PC-3 (cell line): ENCODE measurements around the gene EIF4EBP3. TPM values are rescaled to one million over a fixed set of nuclear protein-coding genes. Genes with fewer than 3 reads are reported as not detected.

Experiments
- ATAC-seq: fragments of 200-7000 bp; cut with Tn5 transposase; 2 replicates; pipeline ENCODE4 v1.9.1; 2020; ENCODE audit warnings: mild to moderate bottlenecking, moderate library complexity
- BruUV-seq: library from RNA; stranded (reverse); fragments of 400-500 nt; replicated peaks from 2 replicates; lab custom pipeline; 2021; lab: Mats Ljungman, UMichigan
- CTCF ChIA-PET: fragments of 300-600 bp; sonication (Branson Sonifier 250); formaldehyde crosslinking; loops from one replicate; lab custom pipeline; 2022; ENCODE audit warnings: antibody characterized with exemption; lab: Charles Lee
- POLR2A ChIA-PET: fragments of 300-600 bp; sonication (Branson Sonifier 250); formaldehyde crosslinking; loops from one replicate; lab custom pipeline; 2022; ENCODE audit warnings: antibody characterized with exemption; ENCODE audit not compliant: unreplicated experiment; lab: Charles Lee
- DNase-seq: peaks from one replicate; pipeline ENCODE4 v3.0.0-alpha.2; 2015
- H2AFZ ChIP-seq: fragments of 300-600 bp; sonication (generic); 2 replicates; pipeline ENCODE4 v1.6.0; 2016; ENCODE audit warnings: antibody characterized with exemption, low read length
- H3F3A ChIP-seq: fragments of 300-600 bp; sonication (generic); one replicate; pipeline ENCODE4 v1.6.0; 2017; ENCODE audit warnings: antibody characterized with exemption, low read length, control low read depth, mild to moderate bottlenecking; ENCODE audit not compliant: unreplicated experiment
- H3K27ac ChIP-seq: fragments of 300-600 bp; sonication (generic); 2 replicates; pipeline ENCODE4 v1.5.1; 2016; ENCODE audit warnings: mild to moderate bottlenecking, low read length
- H3K27me3 ChIP-seq: fragments of 300-600 bp; sonication (generic); 2 replicates; pipeline ENCODE4 v1.6.1; 2016; ENCODE audit warnings: low read length, mixed read lengths
- H3K36me3 ChIP-seq: fragments of 300-600 bp; sonication (generic); 2 replicates; pipeline ENCODE4 v1.6.1; 2016; ENCODE audit warnings: low read depth, mixed run types, low read length, mixed read lengths
- H3K4me1 ChIP-seq: fragments of 300-600 bp; sonication (generic); 2 replicates; pipeline ENCODE4 v1.5.1; 2016; ENCODE audit warnings: low read length; ENCODE audit not compliant: insufficient read depth
- H3K4me2 ChIP-seq: fragments of 300-600 bp; sonication (generic); 2 replicates; pipeline ENCODE4 v1.6.0; 2016; ENCODE audit warnings: low read length
- H3K4me3 ChIP-seq: fragments of 300-600 bp; sonication (generic); 2 replicates; pipeline ENCODE4 v1.5.1; 2016; ENCODE audit warnings: mild to moderate bottlenecking, low read length, mixed read lengths
- H3K79me2 ChIP-seq: fragments of 300-600 bp; sonication (generic); 2 replicates; pipeline ENCODE4 v1.6.1; 2017; ENCODE audit warnings: low read length, mixed read lengths
- H3K9ac ChIP-seq: fragments of 300-600 bp; sonication (generic); 2 replicates; pipeline ENCODE4 v1.6.0; 2016; ENCODE audit warnings: mild to moderate bottlenecking, low read length
- H3K9me2 ChIP-seq: fragments of 300-600 bp; sonication (generic); replicated peaks from 2 replicates; pipeline ENCODE4 v1.6.1; 2016; ENCODE audit warnings: mixed run types, low read length, mixed read lengths
- H3K9me3 ChIP-seq: fragments of 300-600 bp; sonication (generic); 2 replicates; pipeline ENCODE4 v1.6.1; 2016; ENCODE audit warnings: low read length, mixed read lengths
- H4K20me1 ChIP-seq: fragments of 300-600 bp; sonication (generic); 2 replicates; pipeline ENCODE4 v1.6.1; 2016; ENCODE audit warnings: low read length, mixed read lengths
- EZH2 ChIP-seq: fragments of 300-600 bp; sonication (generic); IDR thresholded peaks from one replicate; pipeline ENCODE4 v1.6.1; 2017; ENCODE audit warnings: antibody characterized with exemption, mild to moderate bottlenecking, low read length; ENCODE audit not compliant: unreplicated experiment
- EZH2phosphoT487 ChIP-seq: fragments of 300-600 bp; sonication (generic); IDR thresholded peaks from 2 replicates; pipeline ENCODE4 v1.6.1; 2018; ENCODE audit warnings: mild to moderate bottlenecking, antibody characterized with exemption, low read length, borderline replicate concordance
- intact Hi-C: fragments of 100-400 bp; cut with micrococcal nuclease; formaldehyde crosslinking; loops from 2 replicates; pipeline ENCODE4 v1.9.0; 2023
- total RNA-seq: library from RNA; depleted of rRNA; stranded (reverse); fragments of >200 nt; gene quantifications from 2 replicates; pipeline ENCODE4 v1.2.3, GENCODE V29; 2014
- TF ChIP-seq, protein P1 (sequence below): fragments of 300-600 bp; sonication (generic); conservative IDR thresholded peaks from 2 replicates; pipeline ENCODE4 v1.5.1; 2017; ENCODE audit warnings: antibody characterized with exemption, low read depth, mild to moderate bottlenecking, low read length

Gene EIF4EBP3
- total RNA-seq, 1 experiment from 2014 or later = not detected

DNA sequence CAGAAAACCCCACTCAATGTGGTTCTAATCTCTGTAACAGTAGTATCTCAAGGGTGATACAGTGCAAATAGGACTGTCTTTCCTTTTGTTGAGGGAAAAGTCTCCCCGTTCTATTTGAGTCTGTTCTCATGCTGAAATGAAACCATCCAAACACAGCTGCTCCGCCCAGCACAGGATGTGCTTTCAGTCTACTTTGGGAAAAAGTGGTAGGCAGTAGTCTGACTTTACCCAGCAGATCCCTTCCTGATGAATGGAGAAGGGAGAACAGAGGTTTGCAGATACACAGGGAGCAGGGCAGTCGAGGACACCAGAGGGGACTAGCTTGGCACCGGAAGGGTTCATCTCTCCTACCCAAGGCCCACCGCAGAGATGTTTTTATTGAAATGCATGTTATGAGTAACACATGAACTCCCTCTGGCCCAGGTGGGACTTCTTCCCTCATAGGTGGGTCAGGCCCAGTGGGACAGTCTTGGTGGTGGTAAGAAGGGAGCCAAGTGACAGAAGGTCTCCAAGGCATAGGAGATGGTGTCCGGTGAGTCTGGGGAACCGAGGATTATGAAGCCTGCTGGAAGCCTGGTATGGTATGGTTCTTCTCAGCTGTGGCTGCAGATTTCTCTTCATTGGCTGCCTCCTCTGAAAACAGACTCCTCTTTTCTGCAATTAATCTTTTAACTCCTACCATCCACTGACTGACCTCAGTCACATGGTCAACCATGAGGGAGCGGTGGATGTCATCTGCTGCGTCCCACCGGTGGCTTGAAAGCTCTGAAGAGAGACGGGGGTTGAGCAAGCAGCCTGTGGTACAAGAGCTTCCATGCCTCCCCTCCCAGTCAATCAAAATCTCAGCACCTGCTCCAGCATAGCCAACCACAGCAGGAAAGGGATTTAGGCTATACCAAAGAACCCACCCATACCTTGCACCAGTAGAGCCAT is 3.0 kb downstream of the EIF4EBP3 start:
- Histone ChIP-seq H3F3A (no peaks in the 10 kb centered on the region), H3K9me3 (no peaks in the 10 kb centered on the region), H3K36me3 (peaks cover 22% of the 10 kb centered on the region; the same call in 1 of the 2 replicates), H3K79me2 (peaks cover 27% of the 10 kb centered on the region), H3K9me2 (no peaks in the 10 kb centered on the region), H3K4me1 (peaks cover 30% of the 10 kb centered on the region), H4K20me1 (no peaks in the 10 kb centered on the region), H3K27me3 (no peaks in the 10 kb centered on the region), H2AFZ (no peak overlapping the region), H3K27ac (no peak overlapping the region), H3K9ac (no peak overlapping the region), H3K4me2 (no peak overlapping the region), H3K4me3 (no peak overlapping the region)
- no peak for TF ChIP-seq EZH2phosphoT487
- ChIA-PET CTCF (no interaction called here), POLR2A (interaction anchor here (0.6 kb wide), 1 partner anchor 15 kb away, joined by 4 read pairs; no protein-coding TSS in a partner anchor)
- intact Hi-C loops = no loop called here
- TSS peak; percentile 0 for BruUV-seq
- no peak for ATAC-seq
- DNase-seq = no peak

DNA sequence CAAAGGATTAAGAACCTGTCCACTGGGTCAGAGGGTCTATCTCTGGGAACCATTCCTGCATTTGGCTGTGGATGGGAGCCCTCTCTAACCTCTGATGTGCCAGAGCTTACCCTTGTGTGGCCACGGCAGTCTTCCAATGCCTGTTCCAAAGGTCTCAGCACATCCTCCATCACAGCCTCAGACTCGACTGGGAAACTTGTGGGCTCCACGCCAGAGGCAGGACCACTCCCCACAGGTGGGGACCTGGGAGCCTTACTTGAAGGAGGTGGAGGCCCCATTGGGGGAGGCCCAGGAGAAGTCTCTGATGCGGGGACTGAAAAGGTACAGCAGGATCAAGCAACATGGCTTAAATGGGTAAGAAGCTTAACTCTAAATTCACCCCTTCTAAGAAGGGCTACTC is 4.4 kb downstream of the EIF4EBP3 start:
- ATAC-seq (no peak), DNase-seq (no peak)
- no peaks in the 10 kb centered on the region for H3K9me2 ChIP-seq
- TF ChIP-seq, protein P1, sequence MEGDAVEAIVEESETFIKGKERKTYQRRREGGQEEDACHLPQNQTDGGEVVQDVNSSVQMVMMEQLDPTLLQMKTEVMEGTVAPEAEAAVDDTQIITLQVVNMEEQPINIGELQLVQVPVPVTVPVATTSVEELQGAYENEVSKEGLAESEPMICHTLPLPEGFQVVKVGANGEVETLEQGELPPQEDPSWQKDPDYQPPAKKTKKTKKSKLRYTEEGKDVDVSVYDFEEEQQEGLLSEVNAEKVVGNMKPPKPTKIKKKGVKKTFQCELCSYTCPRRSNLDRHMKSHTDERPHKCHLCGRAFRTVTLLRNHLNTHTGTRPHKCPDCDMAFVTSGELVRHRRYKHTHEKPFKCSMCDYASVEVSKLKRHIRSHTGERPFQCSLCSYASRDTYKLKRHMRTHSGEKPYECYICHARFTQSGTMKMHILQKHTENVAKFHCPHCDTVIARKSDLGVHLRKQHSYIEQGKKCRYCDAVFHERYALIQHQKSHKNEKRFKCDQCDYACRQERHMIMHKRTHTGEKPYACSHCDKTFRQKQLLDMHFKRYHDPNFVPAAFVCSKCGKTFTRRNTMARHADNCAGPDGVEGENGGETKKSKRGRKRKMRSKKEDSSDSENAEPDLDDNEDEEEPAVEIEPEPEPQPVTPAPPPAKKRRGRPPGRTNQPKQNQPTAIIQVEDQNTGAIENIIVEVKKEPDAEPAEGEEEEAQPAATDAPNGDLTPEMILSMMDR = no peak
- TF ChIP-seq EZH2 (no peak), EZH2phosphoT487 (no peak)
- peaks cover 42% of the 10 kb centered on the region for H3K79me2 ChIP-seq
- no peaks in the 10 kb centered on the region for H3F3A ChIP-seq
- no peak overlapping the region for H2AFZ ChIP-seq
- intact Hi-C loops = no loop called here
- CTCF ChIA-PET = no interaction called here
- H3K4me3 ChIP-seq = no peak overlapping the region
- peaks cover 22% of the 10 kb centered on the region; the same call in 1 of the 2 replicates for H3K36me3 ChIP-seq
- H3K4me2 ChIP-seq = no peak overlapping the region
- no peak overlapping the region for H3K27ac ChIP-seq
- no TSS peak for BruUV-seq
- no peak overlapping the region for H3K9ac ChIP-seq
- no peaks in the 10 kb centered on the region for H3K27me3 ChIP-seq
- H3K9me3 ChIP-seq = no peaks in the 10 kb centered on the region
- H3K4me1 ChIP-seq = peaks cover 35% of the 10 kb centered on the region
- POLR2A ChIA-PET = no interaction called here
- H4K20me1 ChIP-seq = no peaks in the 10 kb centered on the region

DNA sequence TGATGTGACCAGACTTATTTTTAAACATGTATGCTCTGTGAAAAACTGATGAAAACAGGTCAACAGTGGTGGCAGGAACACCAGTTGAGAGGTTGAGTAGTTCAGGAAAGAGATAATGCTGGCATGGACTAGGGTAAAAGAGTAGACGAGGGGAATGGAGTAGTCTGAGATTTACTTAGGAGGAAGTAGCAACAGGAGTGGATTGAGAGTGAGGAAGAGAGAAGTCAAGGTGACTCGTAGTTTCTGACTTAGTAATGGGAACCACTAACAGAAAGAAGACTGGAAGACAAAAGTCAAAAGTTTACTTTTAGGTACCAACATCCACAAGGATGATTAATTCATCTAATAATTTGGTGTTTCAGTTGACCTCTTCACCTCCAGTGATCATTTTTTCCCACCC is 6.2 kb downstream of the EIF4EBP3 start:
- H3K4me1 ChIP-seq = peaks cover 31% of the 10 kb centered on the region
- peak overlapping the region; percentile 60 for H3K27ac ChIP-seq
- intact Hi-C loops = no loop called here
- H3F3A ChIP-seq = no peaks in the 10 kb centered on the region
- no peaks in the 10 kb centered on the region for H3K9me3 ChIP-seq
- H4K20me1 ChIP-seq = no peaks in the 10 kb centered on the region
- H3K4me2 ChIP-seq = peak overlapping the region; percentile 18; the same call in 1 of the 2 replicates
- H3K9me2 ChIP-seq = no peaks in the 10 kb centered on the region
- ATAC-seq (no peak), DNase-seq (peak; percentile 42)
- H3K27me3 ChIP-seq = no peaks in the 10 kb centered on the region
- no peak overlapping the region for H2AFZ ChIP-seq
- BruUV-seq = no TSS peak
- peaks cover 22% of the 10 kb centered on the region; the same call in 1 of the 2 replicates for H3K36me3 ChIP-seq
- TF ChIP-seq EZH2phosphoT487 = no peak
- ChIA-PET CTCF (no interaction called here), POLR2A (no interaction called here)
- no peak overlapping the region for H3K4me3 ChIP-seq
- H3K79me2 ChIP-seq = peaks cover 45% of the 10 kb centered on the region
- H3K9ac ChIP-seq = no peak overlapping the region
